ENCODE measurements around the gene SCRN2.

SCRN2 gene

DNA sequence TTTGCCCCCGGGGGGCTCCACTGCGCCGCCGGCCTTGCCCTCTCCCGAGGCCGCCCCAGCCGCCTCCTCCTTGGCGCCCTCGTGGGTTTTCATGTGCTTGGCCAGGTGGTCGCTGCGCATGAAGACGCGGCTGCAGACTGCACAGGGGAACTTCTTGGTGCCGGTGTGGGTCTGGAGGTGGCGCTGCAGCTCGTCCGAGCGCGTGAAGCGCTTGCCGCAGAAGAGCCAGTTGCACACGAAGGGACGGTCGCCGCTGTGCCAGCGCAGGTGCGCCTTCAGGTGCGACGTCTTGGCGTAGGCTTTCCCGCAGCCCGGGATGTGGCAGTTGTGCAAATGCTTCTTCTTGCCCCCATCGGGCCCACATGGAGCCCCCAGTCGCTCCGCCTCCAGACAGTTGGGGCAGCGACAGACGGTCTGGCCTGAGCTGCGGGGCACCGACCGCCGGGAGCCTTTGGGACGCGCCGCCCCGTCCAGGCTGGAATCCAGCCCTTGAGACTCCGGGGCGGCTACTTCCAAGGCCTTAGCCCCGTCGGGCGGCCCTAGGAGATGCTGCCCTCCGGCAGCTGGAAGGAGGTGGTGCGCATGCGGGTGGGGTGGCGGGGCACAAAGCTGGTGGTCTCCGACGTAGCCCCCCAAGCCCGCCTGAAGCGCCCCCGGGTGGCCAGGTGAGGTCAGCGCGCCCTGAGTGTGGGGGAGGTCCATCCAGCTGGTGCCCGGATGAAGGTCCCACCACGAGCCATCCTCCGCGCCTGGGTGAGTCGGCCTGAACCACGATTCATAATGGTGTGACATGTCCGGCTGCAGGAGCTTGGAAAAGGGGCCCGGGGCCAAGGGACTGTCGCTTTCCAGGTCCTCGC, 6.5 kb upstream of the SCRN2 start:
- no peak for DNase-seq (ENCODE audit: low read depth)
- TF ChIP-seq, protein P1, sequence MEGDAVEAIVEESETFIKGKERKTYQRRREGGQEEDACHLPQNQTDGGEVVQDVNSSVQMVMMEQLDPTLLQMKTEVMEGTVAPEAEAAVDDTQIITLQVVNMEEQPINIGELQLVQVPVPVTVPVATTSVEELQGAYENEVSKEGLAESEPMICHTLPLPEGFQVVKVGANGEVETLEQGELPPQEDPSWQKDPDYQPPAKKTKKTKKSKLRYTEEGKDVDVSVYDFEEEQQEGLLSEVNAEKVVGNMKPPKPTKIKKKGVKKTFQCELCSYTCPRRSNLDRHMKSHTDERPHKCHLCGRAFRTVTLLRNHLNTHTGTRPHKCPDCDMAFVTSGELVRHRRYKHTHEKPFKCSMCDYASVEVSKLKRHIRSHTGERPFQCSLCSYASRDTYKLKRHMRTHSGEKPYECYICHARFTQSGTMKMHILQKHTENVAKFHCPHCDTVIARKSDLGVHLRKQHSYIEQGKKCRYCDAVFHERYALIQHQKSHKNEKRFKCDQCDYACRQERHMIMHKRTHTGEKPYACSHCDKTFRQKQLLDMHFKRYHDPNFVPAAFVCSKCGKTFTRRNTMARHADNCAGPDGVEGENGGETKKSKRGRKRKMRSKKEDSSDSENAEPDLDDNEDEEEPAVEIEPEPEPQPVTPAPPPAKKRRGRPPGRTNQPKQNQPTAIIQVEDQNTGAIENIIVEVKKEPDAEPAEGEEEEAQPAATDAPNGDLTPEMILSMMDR (IDR thresholded peaks at IDR 0.05; ENCODE audit: control insufficient read depth, insufficient read depth, low read depth, low read length, missing control alignments) = no peak
- no peak overlapping the region for H3K4me3 ChIP-seq (ENCODE audit: control insufficient read depth, low read depth, low read length)

DNA sequence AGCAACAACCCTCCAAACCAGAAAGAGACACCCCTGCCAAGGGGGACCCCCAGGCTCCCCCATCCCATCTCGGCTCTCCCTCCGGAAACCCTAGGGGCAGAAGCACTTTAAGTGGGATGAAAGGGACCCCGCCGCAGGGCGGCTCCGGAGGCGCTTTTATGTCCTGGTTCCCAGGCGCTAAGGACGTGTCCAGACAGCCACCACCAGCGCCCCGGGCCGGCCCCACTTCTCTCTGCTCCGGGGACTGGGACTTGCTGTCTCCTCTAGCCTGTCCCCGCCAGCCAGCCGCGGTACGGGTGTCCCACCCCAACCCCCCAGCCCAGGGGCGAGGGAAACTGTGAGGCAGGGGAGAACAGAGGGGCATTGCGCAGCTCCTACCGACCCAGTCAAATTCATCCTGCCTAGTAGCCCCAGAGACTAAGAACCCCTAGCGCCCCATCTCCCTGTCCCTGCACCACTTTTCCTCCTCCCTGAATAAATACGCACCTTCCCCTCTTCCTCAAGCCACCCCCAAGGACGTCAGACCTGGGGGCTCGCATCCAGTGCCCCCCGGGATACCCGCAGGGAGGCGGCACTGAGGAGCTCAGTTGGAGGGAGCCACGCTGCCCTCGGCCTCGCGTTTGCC, 5.8 kb upstream of the SCRN2 start:
- DNase-seq (ENCODE audit: low read depth) = no peak
- H3K4me3 ChIP-seq (ENCODE audit: control insufficient read depth, low read depth, low read length) = no peak overlapping the region
- TF ChIP-seq, protein P1 (IDR thresholded peaks at IDR 0.05; ENCODE audit: control insufficient read depth, insufficient read depth, low read depth, low read length, missing control alignments) = no peak

DNA sequence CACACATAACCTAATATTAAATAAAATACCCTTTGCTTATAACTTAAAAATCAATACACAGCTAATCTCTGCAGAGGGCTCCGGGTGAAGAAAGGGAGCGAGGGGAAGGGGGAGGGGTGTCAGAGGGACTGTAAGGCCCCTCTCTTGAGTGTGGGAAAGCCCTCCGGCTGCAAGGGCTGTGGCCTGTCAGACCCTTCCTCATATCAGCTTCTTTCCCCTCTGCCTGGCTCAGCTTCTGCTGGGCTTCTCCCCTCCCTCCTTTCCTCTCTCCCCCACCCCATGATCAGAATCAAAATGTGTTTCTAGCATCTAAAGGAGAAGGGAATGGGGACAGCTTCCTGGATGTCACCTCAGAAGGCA, 4.6 kb upstream of the SCRN2 start:
- no peak for DNase-seq (ENCODE audit: low read depth)
- TF ChIP-seq, protein P1 (IDR thresholded peaks at IDR 0.05; ENCODE audit: control insufficient read depth, insufficient read depth, low read depth, low read length, missing control alignments) = no peak
- H3K4me3 ChIP-seq (ENCODE audit: control insufficient read depth, low read depth, low read length) = no peak overlapping the region

DNA sequence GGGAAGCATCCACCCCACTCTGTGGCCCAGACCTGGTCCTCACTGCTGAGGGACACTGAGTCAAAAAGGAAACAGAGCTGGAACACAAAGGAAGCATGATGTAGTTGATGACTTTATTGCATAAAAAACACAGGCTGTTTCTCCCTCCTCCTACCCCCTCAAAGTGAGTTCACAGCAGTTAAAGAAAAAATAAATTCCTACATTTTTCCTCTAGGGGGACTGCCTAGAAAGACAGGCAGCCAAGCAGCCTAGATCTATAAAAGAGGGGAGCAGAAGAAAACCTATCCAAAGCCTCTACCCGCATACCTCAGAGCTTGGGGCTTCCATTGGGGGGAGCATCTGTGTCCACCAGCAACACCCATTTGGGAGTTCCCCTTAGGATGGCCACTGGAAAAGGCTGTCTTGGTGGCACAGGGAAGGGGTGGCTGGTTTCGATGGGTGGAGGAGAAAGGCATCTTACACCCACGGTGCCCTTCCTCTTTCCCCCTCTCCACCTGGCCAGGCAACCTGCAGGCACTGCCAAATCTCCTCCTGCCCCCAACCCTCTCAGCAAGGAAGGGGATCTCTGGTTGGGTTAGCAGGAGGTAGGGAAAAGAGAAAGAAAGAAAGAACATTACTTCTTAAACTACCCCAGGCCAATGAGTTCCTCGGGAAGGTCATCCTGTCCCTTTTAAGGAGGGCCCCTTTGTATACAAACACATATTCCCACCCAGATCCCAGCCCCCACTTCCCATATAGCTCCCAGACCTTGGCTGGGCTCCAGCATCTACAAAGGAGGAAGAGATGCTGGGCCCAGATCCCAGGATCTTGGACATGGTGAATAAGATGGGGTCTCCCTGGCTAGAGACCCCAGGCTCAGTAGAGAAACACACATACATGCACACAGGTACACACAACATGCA, 4.0 kb upstream of the SCRN2 start:
- TF ChIP-seq, protein P1 (IDR thresholded peaks at IDR 0.05; ENCODE audit: control insufficient read depth, insufficient read depth, low read depth, low read length, missing control alignments) = peak; percentile 53
- no peak for DNase-seq (ENCODE audit: low read depth)
- H3K4me3 ChIP-seq (ENCODE audit: control insufficient read depth, low read depth, low read length) = no peak overlapping the region

DNA sequence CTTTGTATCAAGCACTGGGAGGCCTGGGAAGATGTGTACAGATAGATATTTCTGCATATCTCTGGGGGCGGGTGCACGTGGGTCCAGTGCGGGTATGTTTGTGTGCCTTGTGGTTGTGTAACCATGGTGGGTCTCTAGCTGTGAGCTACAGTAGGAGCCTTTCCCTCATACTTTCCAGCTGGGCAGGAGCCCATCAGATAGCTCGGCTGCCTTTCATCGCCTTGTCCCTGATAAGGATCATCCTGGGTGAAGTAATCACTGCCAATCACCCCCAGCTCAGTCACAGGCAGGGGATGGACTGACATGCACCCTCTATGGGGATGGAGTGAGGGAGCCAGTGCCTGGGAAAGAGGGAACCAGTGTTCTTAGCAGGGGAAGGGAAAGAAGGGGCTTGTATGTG, 3.2 kb upstream of the SCRN2 start:
- H3K4me3 ChIP-seq (ENCODE audit: control insufficient read depth, low read depth, low read length) = no peak overlapping the region
- TF ChIP-seq, protein P1 (IDR thresholded peaks at IDR 0.05; ENCODE audit: control insufficient read depth, insufficient read depth, low read depth, low read length, missing control alignments) = no peak
- no peak for DNase-seq (ENCODE audit: low read depth)

DNA sequence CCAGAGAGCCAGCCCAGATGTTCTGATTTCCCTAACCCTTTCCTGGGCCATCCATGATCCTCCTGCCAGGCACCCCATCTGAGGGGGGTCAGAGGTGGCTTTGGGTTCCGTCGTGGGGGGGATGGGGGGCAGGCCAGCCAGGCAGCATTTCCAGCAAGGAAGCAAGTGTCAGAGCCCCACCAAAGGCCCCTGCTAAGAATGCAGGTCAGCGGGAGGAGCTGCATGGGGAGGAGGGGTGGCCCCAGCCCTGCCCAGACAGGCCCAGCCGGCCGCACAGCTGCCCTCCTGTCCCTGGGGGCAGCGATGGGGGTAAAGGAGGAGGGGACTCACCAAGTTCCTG, 2.3 kb upstream of the SCRN2 start:
- no peak for DNase-seq (ENCODE audit: low read depth)
- TF ChIP-seq, protein P1 (IDR thresholded peaks at IDR 0.05; ENCODE audit: control insufficient read depth, insufficient read depth, low read depth, low read length, missing control alignments) = no peak
- no peak overlapping the region for H3K4me3 ChIP-seq (ENCODE audit: control insufficient read depth, low read depth, low read length)
